CD4-positive, alpha-beta T cell treated with Interleukin-12 subunit alpha and Interleukin-12 subunit beta, for 1 hour (primary cell): Measurements from ENCODE around the gene RNF166.

ENCODE experiments used
- DNase-seq: peaks from one replicate; pipeline ENCODE4 v3.0.0-alpha.2; 2020

The RNF166 gene, protein sequence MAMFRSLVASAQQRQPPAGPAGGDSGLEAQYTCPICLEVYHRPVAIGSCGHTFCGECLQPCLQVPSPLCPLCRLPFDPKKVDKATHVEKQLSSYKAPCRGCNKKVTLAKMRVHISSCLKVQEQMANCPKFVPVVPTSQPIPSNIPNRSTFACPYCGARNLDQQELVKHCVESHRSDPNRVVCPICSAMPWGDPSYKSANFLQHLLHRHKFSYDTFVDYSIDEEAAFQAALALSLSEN

DNA sequence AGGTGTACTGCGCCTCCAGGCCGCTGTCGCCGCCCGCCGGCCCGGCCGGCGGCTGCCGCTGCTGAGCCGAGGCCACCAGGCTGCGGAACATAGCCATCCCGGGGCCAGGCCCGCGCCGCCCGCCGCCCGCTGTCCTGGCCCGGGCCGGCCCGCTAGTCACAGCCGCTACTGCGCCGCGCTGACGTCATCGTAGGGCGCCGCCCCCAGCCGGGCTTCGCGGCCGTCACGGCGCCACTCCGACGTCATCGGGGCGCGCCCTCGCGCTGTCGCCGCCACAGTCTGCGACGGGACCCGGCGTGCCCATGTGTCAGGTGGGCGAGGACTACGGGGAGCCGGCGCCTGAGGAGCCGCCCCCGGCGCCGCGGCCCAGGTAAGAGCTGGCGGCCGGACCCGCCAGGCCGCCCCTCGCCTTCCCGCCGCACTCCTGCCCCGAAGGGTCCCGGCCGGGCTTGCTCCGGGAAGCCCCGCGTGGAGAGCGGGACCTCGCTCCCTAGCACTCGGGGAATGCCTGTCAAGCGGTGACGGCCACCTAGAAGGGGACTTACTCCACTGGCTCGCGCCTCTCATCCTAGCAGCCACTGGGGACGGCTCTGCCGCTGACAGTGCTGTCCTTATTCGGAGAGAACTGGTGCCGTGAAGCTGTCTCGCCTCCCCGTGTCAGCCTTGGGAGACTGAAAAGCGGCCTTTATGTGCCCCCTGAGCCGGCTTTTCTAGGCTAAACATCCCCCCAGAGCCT lies at the start of gene RNF166, which contains the start of gene CTU2:
TSS of gene RNF166 (minus strand) at position 180 of the 736 bp plus-strand sequence. CDS start at position 97, 83 bp downstream.
TSS of gene CTU2 (plus strand) at position 275 of the 736 bp plus-strand sequence. CDS start at position 303, 28 bp downstream.
- peak; percentile 92 for DNase-seq

DNA sequence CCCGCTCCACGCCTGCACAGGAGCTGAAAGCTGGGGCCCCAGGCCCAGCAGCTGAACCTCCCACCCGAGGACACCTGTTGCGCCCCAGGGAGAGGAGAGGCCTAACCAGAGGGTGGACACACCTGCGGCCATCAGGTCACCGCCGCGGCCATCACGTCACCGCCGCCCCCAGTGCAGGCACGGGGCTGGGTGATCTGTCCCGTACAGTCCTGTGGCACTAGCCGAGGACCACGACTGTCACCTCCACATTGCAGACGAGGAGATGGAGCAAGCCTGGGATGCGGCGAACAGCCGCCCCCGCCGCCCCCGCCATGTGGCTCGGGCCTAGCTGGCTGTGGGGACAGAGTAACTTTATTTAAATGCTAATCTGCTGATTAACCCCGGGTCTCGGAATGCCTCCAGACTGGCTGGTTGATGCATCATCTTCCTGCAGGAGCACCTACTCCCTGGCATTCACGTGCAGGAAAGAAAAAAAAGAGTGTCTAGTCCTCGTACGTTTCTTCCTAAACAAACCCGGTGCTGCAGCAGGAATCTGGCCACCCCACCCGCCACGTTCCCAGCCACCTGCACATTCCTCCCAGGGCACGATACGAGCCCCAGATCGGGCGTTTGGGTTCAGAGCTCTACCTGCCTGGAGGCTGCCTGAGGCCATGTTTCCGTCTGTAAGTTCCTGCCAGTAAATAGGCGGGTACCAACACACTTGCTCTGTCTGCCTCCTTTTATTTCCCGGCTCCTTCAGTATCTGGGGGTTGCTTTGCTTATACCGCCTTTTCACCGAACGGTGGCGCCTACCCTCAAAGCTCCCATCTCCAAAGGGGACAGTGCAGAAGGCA lies 48.9 kb upstream of the RNF166 start:
- DNase-seq = peak; percentile 28

DNA sequence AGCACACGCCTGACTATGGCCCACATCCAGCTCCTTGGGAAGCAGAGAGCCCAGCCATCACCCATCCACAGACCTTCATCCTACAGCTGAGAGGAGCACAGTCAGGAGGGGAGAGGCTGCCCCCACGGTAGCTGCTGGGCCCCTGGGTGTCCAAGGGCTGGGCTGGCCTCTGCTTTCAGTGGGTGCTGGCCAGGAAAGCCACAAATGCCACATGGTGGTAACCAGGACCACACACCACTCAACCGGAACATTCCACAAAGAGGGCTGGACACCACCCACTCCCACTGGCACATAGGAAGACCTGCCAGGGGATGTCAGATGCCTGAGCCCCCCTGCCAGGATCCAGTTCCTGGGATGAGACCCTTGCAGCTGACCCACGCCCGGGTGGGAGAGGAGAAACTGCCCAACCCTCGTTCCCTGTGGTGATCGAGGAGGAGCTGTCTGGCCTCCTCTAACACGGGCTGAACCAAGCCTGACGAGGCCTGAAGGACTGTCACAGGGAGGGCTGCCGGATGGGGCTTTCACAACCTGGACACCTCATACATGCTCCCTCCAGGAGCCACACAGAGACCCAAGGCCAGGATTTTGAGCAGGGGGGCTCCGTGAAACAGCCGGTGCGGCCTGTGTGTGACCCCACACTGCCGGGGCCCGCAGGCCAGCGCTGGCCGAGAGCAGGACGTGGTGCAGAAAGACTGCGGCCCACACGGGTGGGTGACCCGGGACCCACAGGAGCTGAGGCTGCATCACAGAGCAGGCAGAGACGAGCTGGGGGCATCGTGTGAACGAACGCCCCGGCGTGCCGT lies 48.1 kb upstream of the RNF166 start:
- DNase-seq = no peak

DNA sequence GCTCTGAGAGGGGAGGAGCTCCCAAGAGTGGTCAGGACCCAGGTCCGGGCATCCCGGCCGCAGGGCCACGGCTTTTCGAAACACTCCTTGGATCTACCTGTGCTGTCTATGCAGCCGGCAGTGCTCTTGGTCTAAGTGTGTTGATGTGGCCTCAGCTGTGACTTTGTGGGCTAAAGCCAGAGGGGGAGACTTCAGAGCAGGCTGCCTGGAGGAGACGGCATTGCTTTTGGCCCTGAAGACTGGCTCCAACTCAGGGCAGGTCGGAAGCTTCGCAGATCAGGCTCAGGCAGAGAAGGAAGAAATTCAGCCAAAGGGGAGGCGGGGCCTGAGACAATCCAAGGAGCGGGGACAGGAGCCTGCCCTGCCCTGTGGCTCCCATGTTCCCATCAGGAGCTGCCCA lies 47.4 kb upstream of the RNF166 start:
- no peak for DNase-seq

DNA sequence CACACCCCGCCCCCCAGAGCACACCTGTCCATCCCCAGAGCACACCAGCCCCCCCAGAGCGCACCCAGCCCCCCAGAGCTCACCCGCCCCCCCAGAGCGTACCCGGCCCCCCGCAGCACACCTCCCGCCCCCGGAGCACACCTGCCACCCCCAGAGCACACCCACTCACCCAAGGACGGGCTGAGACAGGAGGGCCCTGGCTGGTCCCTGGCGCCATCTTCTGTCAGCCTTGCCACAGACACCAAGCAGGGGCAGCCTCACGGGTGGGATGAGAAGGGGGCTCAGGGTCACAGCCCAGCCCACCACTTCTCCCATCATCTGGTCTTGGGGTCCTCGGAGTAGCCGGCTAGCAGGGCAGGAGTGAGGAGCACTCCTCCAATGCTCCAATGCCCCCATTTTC lies 47.0 kb upstream of the RNF166 start:
- DNase-seq = no peak

DNA sequence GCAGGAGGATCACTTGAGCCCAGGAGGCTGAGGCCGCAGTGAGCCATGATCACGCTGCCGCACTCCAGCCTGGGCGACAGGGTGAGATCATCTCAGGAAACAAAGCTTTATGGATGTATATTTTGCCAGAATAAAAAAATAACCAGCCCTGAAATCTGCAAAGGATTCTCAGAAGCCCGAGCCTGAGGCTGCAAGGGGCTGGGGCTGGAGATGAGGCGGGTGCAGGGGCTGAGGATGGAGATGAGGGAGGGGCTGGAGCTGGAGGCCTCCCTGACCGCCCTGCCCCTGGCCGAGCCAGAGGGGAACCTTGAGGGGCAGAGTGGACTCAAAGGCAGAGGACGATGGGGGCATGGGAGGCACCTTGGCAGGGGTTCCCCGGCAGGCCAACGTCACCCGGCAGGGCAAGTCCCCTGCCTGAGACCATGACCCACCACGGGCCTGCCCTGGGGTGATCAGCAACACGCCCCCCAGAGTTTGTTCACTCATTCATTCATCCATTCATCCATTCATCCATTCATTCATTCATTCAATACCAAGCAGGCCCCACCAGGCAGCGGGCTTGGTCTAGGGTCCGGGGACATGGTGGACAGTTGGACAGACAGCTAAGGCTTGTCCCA lies 46.3 kb upstream of the RNF166 start:
- DNase-seq = no peak

DNA sequence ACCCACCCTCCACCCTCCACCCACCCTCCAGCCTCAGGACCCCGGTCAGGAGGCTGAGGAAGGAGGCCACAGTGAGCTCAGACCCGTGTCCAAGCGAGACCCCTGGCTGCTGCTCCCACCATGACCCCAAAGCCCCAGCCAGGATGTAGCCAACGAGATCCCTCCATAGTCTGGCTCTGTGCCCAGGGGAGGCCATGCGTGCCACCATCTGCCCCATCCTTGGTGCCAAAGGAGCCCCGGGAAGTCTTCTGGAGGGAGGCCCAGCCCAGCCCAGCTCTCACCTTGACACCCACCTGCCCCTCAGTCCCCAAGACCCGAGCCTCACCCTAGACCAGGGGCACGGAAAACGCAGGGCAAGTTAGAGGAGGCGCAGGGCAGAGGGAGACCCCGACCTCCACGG lies 44.6 kb upstream of the RNF166 start:
- DNase-seq = no peak

DNA sequence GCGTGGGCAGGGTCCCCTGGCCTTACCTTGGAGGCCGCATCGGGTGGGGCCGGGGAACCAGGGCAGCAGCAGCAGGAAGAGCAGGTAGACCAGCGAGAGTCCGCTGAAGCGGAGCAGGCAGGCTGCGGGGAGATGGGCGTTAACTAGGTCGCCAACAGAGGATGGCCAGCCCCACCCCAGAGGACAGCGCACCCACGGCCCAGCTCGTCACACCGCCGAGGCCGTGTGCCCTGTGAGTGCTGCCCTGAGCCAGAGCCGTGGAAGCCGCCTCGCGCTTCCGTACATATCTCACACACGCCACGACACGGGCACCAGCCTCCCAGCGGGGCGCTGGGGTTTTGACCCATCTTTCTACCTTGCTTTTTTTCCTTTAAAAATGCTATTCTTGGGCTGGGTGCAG lies 43.1 kb upstream of the RNF166 start:
- DNase-seq = no peak

DNA sequence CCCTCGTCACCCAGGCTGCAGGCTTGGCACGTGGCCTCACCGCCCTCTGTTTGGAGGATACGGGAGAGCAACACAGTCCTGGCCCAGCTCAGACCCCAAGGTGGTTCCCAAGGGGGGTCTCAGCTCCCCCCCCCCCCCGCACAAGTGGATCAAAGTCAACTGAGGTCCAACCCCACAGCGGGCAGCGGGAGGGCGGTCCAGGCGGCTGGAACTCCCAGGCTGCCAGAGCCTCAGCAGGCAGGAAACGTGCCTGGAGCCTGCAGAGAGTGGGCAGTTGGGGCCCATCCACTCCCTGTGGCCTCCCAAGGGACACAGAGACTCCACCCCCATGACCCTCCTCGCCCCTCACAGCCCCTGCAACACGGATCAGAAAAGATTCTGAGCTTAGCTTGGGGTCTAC lies 42.2 kb upstream of the RNF166 start:
- DNase-seq = no peak

DNA sequence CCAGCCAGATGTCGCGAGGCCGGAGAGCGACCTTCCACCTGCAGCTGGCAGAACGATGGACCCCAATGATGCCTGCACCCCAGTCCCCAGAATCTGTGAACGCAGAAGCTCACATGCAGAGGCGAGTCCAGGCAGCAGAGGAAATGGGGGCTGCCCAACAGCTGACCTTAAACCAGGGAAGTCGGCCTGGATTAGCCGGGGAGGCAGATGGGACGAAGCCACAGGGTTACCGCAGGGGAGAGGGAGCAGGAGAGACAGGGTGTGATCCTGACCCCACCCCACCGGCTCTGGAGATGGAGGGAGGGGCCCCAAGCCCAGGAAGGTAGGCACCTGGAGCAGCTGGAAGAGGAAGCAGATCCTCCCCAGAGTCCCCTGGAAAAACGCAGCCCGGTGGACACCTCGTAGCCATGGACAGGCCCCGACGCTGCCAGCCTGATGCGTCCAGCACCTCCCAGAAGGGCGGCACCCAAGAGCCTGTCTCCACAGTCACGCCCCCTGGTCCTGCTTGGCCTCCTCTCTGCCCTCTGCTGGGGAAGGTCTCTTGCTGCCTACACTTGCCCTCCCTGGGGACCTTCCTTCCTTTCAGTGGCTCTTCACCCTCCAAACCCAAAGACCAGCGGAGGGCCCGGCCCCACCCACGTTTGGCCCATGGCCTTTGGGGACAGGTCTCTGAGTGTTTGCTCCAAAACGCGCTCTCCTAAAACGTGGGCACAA lies 41.5 kb upstream of the RNF166 start:
- peak; percentile 26 for DNase-seq

DNA sequence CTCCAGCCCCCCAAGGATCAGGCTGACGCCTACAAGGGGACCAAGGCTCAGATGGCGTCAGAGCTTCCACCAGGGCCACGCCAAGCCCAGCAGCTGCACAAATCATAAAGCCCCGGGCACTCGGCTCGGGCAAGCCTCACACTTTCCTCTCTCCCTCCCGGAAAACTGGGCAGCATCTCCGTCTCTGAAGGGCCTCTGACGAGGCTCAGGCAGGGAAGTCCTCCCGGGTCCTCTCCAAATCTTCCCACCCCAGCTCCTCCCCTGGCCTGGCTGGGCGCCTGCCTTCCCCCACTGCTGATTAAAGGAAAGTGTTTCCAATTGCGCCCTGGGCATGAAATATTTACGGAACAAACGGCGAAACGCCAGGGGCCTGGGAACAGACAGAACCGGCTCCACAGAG lies 40.3 kb upstream of the RNF166 start:
- no peak for DNase-seq

DNA sequence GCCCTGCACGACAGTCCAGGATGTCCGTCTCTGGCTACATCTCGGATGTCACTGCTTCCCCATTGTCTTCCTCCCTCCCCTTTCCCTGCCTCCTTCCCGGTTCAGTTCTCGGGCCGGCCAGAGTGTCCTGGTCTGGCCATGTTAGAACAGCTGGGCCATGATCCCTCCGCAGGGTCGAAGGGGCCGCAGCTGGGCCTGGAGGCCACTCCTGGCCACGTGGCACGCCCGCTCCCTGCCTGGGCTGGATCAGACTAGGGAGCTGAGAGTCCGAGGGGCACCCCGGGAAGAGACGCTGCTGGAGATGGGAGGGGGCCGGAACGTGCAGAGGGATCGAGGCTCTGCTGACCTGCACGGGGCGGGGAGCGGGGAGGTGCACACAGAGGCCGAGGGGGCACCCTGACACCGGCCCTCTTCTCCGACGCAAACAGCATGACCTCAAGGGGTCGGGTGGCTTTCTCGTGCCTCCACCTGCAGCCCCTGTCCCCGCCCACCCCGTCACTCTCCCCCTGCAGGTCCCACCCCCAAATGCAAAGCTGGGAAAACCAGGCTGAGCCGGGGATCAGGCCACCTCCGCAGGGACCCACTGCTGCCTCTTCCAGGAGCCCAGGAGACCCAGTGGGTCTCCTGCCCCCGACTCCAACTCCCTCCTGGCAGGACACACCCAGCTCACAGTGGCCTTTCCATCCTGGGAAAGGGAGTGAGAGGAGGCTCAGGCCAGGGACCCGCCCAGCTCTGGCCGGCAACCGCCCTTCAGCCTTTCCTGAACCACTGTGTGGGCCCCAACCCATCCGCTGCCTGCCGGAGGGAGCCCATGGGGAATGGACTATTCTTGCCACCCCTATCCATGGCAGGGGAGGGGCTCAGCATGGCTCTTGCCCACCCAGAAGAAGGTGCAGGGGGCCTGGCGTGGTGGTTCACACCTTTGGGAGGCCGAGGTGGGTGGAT lies 38.6 kb upstream of the RNF166 start:
- no peak for DNase-seq

DNA sequence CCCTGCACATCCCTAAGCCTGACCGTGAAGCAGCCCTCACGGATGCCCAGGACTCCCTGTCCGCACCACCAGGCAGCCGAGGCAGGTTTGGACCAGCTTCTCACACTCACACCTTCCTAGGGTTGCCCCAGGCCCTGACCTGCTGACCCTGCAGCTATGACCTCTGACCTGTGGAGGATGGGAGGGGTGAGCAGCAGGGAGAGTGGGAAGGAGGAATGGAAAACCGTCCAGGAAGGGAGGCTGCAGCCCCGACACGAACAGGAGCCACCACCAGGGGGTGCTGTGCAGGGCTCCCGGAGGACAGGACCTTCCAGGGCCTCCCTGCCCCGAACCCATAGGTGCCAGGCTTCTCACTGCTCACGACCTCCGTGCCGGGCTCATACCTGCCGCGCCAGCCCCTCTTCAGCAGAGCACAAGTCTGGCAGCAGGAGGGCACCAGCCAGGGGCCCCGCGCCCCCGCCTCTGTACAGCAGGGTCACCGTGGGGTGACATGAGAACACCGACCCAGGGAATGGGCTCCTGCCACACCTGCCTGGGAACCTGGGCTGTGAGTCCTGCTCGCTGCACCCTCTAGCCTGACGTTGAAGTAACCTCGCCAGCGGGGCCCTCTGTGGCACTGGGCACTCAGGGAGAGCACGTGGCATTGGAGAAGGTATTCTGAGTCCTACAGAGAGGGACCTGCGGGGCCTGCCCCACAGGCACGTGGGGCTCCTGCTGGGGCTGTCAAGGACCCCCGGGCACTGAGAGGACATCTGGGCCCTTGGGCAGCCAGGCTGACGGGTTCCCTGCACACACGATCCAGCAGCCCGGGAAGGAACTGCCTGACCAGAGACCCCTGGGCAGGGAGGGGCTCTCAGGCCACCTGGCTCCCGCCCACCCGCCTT lies 37.7 kb upstream of the RNF166 start:
- peak; percentile 75 for DNase-seq

DNA sequence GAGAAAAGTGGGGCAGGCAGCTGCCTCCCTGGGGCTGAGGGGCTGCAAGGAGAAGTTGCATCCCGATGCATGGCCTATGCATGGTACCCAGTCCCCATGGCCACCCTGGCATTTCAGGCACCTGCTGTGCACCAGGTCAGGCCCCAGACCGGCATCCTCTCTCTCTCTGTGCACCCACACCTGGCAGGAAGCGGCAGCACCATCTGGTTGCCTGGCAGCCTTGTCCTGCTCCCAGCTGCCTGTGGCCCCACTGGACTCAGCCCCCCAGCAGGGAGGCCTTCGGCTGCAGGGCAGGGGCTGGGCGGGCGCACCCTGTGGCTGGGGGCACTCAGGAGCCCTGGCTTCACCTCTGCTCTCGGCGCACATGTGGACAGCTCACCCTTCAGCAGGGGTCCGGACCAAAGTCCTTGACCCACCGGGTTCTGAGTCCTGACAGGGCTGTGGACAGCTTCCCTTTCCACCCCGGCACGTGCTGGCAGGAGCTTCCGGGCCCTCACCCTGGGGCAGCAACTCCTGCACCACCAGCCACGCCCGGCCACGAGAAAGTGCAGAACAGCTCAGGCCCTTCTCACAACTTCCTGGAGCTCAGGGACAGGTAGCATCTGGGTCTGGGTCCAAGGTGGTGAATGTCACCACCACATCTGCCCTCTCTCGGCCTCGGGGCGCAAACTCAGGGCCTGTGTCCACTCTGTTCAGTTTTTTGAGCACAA lies 36.8 kb upstream of the RNF166 start:
- no peak for DNase-seq

DNA sequence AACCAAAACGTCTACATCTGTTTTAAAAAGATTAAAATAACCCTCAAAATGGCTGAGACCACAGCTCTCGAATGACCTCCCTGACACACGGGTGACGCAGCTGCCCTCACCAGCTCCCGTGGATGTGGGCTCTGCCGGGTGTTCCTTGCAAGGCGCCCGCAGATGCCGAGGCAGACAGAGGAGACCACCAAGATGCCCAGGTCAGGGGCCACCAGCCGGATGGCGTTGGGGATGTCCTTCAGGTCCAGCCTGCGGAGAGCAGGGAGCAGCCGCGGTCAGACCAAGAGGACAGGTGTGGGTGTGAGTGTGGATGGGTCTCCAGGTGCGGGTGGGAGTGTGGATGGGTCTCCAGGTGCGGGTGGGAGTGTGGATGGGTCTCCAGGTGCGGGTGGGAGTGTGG lies 35.2 kb upstream of the RNF166 start:
- DNase-seq = no peak

DNA sequence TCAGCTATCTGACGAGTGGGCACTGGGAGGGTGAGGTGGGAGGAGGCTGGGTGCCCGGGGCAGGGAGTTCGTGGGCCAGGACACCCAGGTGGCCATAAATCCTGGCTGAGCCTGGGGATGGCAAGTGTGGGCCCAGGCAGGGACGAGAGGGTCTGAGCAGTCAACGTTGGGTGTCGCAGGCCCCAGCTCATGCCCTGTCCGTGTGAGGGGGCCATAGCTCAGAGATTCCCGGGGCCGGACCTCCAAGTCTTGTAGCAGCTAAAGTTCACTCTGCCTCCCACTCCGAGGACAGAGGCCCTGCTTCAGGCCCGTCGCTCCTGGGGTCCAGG lies 34.5 kb upstream of the RNF166 start:
- DNase-seq = no peak

DNA sequence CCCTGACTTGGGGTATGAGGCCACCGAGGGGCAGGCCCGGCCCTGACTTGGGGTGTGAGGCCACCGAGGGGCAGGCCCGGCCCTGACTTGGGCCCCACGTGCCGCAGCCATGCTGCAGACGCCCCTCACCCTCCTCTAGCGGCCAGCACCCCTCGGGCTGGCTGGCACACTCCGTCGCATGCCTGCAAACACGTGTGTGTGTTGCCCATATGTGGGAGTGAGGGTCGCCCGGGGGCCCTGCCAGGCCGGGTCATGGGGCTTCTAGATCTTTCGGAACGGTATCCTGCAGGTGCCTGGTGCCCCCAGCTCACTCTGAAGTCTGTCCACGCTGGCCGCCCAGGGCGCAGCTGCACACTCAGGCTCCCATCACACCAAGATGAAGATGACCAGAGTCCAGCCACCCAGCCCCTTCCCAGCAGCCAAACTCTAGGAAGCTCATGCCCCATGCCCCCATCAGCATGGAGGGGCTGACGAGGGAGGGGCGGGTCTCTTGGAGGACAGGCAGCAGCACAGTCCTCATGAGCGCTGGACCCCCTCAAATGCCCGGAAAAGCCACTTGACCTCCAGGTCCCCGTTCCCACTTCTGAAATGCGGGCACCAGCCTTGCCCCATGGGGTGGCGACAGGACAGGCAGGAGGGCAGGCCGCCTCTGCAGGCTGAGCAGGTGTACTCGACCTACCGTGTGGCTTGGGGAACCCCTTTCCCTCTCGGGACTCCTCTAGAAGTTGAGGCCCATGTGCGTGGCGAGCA lies 33.9 kb upstream of the RNF166 start:
- DNase-seq = no peak
